Panc1 (cell line): Measurements from ENCODE around the gene ITK. TPM values are rescaled to one million over a fixed set of nuclear protein-coding genes. Genes with fewer than 3 reads are reported as not detected.

ENCODE experiments used
- ATAC-seq: fragments of 200-7000 bp; cut with Tn5 transposase; 2 replicates; pipeline ENCODE4 v1.9.1; 2020; ENCODE audit warnings: mild to moderate bottlenecking, moderate library complexity
- BruUV-seq: library from RNA; stranded (reverse); fragments of 400-500 nt; replicated peaks from 2 replicates; lab custom pipeline; 2021; lab: Mats Ljungman, UMichigan
- CTCF ChIA-PET: fragments of 300-600 bp; sonication (Branson Sonifier 250); formaldehyde crosslinking; loops from one replicate; lab custom pipeline; 2022; ENCODE audit warnings: antibody characterized with exemption; lab: Charles Lee
- POLR2A ChIA-PET: fragments of 300-600 bp; sonication (Branson Sonifier 250); formaldehyde crosslinking; loops from one replicate; lab custom pipeline; 2022; ENCODE audit warnings: antibody characterized with exemption; lab: Charles Lee
- DNase-seq: peaks from one replicate; pipeline ENCODE4 v3.0.0-alpha.2; 2010; ENCODE audit warnings: low read depth, low spot score
- H3K27ac ChIP-seq: 2 replicates; pipeline ENCODE4 v1.5.1; 2011; ENCODE audit warnings: mild to moderate bottlenecking, low read length, inconsistent platforms
- H3K27me3 ChIP-seq: fragments of 200-500 bp; sonication (Bioruptor generic); 2 replicates; pipeline ENCODE4 v1.6.0; 2014; ENCODE audit warnings: low read length, inconsistent platforms; ENCODE audit not compliant: control insufficient read depth, insufficient read depth
- H3K36me3 ChIP-seq: fragments of 200-500 bp; sonication (Bioruptor generic); 2 replicates; pipeline ENCODE4 v1.5.1; 2014; ENCODE audit warnings: inconsistent platforms, mild to moderate bottlenecking, low read length, moderate library complexity; ENCODE audit not compliant: control insufficient read depth, insufficient read depth
- H3K4me1 ChIP-seq: 2 replicates; pipeline ENCODE4 v1.5.1; 2011; ENCODE audit warnings: inconsistent platforms, mild to moderate bottlenecking, low read length, moderate library complexity; ENCODE audit not compliant: control insufficient read depth, insufficient read depth
- H3K4me3 ChIP-seq, 2 experiments: 2 replicates each; pipeline ENCODE4 v1.5.1; 2011 to 2012; ENCODE audit warnings: low read depth in 2 of 2, low read length in 2 of 2, mild to moderate bottlenecking in 2 of 2, inconsistent platforms in 1 of 2, moderate library complexity in 1 of 2
- H3K9me3 ChIP-seq: fragments of 200-500 bp; sonication (Bioruptor generic); 2 replicates; pipeline ENCODE4 v1.5.1; 2014; ENCODE audit warnings: low read depth, mild to moderate bottlenecking, inconsistent platforms, low read length, moderate library complexity; ENCODE audit not compliant: control insufficient read depth, insufficient read depth
- POLR2AphosphoS5 ChIP-seq: IDR thresholded peaks from 2 replicates; pipeline ENCODE4 v1.6.1; 2012; ENCODE audit warnings: mild to moderate bottlenecking, low read depth, low read length, moderate library complexity
- SIN3A ChIP-seq: IDR thresholded peaks from 2 replicates; pipeline ENCODE4 v1.6.1; 2012; ENCODE audit warnings: low read depth, mild to moderate bottlenecking, low read length, moderate library complexity, borderline replicate concordance; ENCODE audit not compliant: insufficient read depth
- TCF7L2 ChIP-seq: IDR thresholded peaks from 2 replicates; pipeline ENCODE4 v1.6.1; 2011; ENCODE audit warnings: mild to moderate bottlenecking, low read depth, low read length, inconsistent platforms
- in situ Hi-C: cut with HindIII; loops from 2 replicates; pipeline ENCODE4 v1.10.0; 2016; ENCODE audit warnings: low sequenced_read_pairs, low pct_unique_long_range_greater_than_20kb
- intact Hi-C: fragments of 100-400 bp; cut with micrococcal nuclease; formaldehyde crosslinking; loops from one replicate; pipeline ENCODE4 v1.10.0; 2022; ENCODE audit not compliant: unreplicated experiment
- total RNA-seq: library from RNA; stranded (reverse); gene quantifications from one replicate; pipeline ENCODE4 v1.2.1, GENCODE V29; 2021; ENCODE audit not compliant: unreplicated experiment
- TF ChIP-seq, protein P1 (sequence below), 2 experiments: IDR thresholded peaks; 2 replicates each; pipeline ENCODE4 v1.6.1; 2011 to 2012; ENCODE audit warnings: low read depth in 2 of 2, control low read depth in 1 of 2, low read length in 1 of 2, mild to moderate bottlenecking in 1 of 2, moderate library complexity in 1 of 2; ENCODE audit not compliant: insufficient read depth in 1 of 2
- TF ChIP-seq, protein P2 (sequence below): fragments of 450-650 bp; IDR thresholded peaks from 2 replicates; pipeline ENCODE4 v1.5.1; 2017; ENCODE audit warnings: mild to moderate bottlenecking

The ITK gene
- total RNA-seq, 1 experiment from 2014 or later: 0.26 TPM

DNA sequence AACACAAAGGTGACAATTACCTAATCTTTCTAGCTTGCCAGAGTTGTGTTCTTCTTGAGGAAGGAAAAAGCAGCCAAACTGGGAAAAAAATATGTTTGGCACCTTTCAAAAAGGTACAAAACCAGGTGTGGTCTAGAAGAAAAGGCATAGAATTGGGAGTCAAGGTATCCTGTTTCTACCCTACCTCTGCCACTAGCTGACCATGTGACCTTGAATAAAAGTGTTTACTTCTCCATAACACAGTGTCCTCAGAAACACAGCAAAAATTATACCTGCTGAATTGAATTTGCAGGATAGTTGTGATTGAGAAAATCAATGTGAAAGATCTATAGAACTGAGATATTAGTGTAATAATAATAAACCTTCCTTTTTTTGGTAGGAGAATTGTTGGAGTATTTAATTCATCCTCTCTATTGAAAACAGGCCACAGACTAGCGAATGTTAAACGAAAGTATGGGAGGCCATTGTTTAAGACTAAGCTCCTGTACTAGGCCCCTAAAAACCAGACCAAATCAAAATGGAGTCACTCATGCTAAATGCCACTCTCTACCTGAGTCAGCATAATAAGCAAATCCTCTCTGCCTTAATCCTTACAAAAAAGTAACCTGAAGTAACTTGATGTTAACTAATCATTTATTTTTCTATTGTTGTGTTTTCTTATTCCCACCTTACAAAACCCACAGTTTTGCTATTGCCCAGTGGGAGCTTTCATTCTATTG lies 97.8 kb downstream of the ITK start:
- ChIA-PET POLR2A (no interaction called here), CTCF (no interaction called here)
- Histone ChIP-seq H3K4me3 (no peak overlapping the region), H3K36me3 (no peaks in the 10 kb centered on the region), H3K27ac (no peak overlapping the region), H3K27me3 (peaks cover 10% of the 10 kb centered on the region), H3K4me1 (no peaks in the 10 kb centered on the region), H3K9me3 (no peaks in the 10 kb centered on the region)
- in situ Hi-C loops (no loop called here), intact Hi-C loops (no loop called here)
- no TSS peak for BruUV-seq
- DNase-seq: no peak
- ATAC-seq: no peak
- no peak for TF ChIP-seq POLR2AphosphoS5
- TF ChIP-seq SIN3A: no peak
- TF ChIP-seq, protein P1, sequence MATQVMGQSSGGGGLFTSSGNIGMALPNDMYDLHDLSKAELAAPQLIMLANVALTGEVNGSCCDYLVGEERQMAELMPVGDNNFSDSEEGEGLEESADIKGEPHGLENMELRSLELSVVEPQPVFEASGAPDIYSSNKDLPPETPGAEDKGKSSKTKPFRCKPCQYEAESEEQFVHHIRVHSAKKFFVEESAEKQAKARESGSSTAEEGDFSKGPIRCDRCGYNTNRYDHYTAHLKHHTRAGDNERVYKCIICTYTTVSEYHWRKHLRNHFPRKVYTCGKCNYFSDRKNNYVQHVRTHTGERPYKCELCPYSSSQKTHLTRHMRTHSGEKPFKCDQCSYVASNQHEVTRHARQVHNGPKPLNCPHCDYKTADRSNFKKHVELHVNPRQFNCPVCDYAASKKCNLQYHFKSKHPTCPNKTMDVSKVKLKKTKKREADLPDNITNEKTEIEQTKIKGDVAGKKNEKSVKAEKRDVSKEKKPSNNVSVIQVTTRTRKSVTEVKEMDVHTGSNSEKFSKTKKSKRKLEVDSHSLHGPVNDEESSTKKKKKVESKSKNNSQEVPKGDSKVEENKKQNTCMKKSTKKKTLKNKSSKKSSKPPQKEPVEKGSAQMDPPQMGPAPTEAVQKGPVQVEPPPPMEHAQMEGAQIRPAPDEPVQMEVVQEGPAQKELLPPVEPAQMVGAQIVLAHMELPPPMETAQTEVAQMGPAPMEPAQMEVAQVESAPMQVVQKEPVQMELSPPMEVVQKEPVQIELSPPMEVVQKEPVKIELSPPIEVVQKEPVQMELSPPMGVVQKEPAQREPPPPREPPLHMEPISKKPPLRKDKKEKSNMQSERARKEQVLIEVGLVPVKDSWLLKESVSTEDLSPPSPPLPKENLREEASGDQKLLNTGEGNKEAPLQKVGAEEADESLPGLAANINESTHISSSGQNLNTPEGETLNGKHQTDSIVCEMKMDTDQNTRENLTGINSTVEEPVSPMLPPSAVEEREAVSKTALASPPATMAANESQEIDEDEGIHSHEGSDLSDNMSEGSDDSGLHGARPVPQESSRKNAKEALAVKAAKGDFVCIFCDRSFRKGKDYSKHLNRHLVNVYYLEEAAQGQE (IDR thresholded peaks at IDR 0.05; ENCODE audit: insufficient read depth in 1 of 2, low read depth in 2 of 2, low read length in 1 of 2): no peak
- TF ChIP-seq, protein P2, sequence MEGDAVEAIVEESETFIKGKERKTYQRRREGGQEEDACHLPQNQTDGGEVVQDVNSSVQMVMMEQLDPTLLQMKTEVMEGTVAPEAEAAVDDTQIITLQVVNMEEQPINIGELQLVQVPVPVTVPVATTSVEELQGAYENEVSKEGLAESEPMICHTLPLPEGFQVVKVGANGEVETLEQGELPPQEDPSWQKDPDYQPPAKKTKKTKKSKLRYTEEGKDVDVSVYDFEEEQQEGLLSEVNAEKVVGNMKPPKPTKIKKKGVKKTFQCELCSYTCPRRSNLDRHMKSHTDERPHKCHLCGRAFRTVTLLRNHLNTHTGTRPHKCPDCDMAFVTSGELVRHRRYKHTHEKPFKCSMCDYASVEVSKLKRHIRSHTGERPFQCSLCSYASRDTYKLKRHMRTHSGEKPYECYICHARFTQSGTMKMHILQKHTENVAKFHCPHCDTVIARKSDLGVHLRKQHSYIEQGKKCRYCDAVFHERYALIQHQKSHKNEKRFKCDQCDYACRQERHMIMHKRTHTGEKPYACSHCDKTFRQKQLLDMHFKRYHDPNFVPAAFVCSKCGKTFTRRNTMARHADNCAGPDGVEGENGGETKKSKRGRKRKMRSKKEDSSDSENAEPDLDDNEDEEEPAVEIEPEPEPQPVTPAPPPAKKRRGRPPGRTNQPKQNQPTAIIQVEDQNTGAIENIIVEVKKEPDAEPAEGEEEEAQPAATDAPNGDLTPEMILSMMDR: no peak
- no peak for TF ChIP-seq TCF7L2

DNA sequence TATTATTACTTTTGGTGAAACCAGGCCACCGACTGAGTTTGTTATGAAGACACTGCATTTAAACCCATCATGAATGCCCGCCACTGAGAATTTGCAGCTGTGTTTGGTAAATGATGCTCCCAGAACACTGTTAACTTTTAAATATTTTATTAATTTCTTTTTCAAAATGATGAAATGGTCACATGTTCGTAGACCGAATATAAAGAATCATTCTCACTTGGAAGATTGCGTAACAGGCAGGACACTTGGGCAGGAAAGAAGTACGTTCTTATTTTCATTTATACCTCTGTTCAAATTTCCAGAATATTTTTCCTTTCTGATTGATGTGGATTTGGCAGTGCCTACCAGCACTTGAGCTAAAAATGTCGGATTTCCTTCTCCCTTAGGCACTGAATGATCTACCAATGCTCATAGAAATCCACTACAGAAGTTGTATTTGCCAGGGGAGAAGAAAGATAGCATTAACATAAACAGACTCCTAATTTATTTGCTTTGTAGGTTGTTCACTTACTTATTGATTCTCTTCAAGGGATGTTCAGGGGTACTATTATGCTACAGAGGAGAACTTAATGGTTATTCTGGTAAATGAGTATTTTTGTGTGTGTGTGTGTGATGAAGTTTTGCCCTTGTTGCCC lies 99.1 kb downstream of the ITK start:
- no peak for DNase-seq
- Histone ChIP-seq H3K4me3 (no peak overlapping the region), H3K27ac (no peak overlapping the region), H3K9me3 (no peaks in the 10 kb centered on the region), H3K4me1 (no peaks in the 10 kb centered on the region), H3K27me3 (peaks cover 10% of the 10 kb centered on the region), H3K36me3 (no peaks in the 10 kb centered on the region)
- ChIA-PET POLR2A (no interaction called here), CTCF (no interaction called here)
- intact Hi-C loops: no loop called here
- TF ChIP-seq, protein P2: no peak
- ATAC-seq: no peak
- in situ Hi-C loops: no loop called here
- BruUV-seq: no TSS peak
